Measurements from ENCODE around the gene ZNF556.
"Not testable (repeated sequence)": the region's sequence is repeated elsewhere in the genome, so short reads cannot be mapped to it uniquely, and the experiment has no call there.

Gene ZNF556

DNA sequence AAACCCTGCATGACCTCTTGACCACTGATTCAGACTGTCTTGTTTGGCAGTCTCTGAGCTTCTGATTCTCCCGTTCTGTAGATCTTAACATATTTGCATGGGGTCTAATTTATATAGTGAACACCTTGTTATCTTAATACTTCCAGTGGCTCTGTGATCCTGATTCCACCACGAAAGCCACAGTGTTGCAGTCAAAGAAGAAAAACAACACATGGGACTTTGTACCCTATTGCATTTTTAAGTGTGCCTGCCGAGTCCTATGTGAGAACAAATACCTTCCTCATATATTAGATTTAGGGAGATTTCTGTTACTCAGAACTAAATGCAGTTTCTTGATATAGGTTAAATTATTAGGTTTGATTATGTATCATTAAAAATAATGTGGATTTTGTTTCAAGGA is 12.3 kb upstream of the ZNF556 start:
- no peak for DNase-seq

DNA sequence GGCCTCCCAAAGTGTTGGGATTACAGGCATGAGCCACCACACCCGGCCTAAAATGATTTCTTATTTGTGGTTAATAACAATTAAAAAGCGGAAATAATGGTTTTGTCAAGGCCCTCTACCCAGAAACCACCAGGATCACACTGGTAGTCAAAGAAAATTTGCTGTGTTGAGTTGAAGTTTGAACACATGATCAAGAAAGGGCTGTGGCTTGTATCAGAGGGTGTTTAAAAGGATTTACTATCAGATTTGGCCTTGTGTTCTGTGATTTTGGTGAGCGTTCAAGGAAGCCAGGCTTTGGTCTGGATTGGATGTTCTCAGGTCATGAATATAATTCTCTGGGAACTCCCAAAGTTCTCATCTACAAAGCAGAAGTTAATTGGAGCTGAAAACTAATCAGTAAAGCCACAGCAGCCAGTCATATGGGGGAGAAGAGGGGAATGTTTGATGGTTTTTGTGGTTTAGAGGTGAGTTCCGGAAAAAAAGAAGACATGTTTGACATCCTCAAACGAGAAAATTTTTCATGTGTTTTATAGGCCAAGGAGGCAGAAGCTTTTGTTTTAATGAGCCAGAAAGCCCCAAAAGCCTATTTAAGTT is 10.6 kb upstream of the ZNF556 start:
- DNase-seq, result peak; percentile 21

DNA sequence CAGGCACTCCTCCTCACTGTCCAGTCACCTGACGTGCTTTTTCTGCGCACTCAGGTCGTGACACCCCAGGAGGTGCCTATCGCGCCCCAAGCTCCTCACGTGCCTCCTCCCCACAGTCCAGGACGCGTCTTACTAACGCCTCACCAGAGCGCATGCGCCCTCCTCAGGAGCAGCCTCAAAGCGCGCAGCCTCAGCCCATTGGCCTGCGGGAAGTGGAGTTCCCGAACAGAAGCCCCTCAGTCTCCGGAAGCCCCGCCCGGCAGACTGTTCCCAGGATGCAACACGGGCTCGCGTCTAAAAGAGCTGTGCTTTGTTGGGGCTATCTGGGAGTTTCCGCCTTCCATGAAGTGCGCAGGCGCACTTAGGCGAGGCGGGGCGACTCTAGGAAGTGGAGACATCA is 8.3 kb upstream of the ZNF556 start:
- DNase-seq, result no peak

DNA sequence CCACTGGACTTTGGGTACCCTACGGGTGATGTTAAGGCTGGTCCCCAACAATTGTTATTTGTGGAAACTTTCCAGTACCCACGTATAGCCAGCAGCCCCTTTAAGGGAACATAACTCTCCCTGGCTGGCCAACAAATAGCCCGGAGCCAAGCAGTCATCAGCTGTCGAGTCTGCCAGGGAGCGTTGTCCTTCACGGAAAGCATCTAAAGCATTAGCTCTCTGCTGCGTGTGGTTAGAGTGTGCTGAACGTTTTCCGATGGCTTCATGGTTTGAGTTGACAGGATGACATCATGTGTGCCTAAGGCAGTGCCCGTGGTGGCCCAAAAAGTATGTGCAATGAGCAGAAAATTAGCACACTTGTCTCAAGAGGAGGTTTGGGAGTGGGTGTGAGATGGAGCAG is 3.3 kb upstream of the ZNF556 start:
- no peak for DNase-seq

DNA sequence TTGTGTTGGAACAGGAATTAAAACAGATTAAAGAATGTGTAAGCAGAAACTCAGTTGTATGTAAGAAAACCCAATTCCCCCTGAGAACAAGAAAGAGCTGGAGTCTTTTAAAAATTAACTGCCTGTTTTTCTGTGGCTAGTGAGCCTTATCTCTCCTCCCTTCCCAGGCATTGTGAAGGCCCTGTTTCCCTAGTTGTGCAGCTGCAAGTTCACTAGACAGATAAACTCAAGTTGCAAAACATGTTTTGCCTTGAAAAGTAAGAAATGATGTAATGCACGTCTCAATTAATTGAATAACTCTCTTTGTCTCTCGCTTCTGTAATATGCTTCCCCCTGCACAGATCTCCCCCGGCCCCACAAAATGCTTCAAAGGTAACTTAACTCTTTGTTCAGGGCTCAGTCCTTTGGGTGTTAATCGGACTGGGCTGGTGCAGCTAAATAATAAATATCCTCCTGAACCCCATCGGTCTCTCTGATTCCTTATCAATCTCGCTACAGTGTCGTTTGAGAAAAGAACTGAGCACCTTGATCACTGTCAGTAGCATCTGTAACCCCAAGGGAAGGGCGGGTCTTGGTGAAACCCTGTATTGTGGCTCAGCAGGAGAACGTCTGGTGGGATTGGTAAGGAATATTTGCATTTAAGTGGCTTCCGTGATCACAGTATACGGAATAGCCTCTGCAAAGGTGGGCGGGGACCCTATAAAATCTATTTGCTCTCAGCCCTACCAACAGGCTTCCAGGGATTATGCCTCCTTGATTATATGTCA is 1.6 kb upstream of the ZNF556 start:
- no peak for DNase-seq

DNA sequence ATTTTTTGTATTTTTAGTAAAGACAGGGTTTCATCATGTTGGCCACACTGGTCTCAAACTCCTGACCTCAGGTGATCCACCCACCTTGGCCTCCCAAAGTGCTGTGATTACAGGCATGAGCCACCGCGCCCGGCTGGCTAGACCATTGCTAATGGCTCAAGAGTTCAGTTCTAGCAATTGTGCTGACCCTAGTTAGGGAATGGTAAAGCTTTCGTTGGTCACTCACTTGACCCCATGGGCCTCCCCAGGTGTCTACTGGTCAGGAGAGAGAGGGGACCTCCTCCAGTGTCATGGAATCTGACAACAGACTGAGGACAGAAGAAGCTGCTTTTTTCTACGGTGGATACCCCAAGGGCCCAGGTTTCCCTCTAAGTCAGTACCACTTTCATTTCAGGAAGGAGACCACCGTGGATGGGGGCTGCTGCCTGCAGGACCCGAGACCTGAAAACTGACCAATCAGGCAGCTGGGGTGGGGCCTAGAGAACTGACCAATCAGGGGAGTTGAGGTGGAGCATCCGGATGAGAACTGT is 575 bp upstream of the ZNF556 start:
- DNase-seq, result no peak

DNA sequence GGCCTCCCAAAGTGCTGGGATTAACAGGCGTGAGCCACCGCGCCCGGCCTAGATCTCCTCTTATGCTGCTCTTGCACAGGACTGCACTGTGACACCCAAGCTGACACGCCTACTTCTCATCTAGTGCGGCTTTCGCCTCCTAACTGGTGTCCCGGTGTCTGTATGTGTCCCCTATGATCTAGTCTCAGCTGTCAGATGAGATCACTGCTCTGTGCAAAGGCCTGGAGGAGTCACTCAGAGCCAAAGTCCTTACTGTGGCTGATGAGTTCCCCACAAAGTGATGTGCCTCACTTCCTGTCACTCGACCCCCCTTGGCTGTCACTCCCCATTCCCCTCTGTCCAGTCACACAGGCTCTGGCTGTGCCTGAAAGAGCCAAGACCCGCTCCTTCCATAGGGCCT is 2.5 kb downstream of the ZNF556 start:
- no peak for DNase-seq

DNA sequence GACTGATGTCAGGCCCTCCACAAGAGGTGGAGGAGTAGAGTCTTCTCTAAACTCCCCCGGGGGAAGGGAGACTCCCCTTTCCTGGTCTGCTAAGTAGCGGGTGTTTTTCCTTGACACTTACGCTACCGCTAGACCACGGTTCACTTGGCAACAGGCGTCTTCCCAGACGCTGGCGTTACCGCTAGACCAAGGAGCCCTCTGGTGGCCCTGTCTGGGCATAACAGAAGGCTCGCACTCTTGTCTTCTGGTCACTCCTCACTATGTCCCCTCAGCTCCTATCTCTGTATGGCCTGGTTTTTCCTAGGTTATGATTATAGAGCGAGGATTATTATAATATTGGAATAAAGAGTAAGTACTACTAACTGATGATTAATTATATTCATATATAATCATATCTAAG is 5.0 kb downstream of the ZNF556 start:
- DNase-seq, result peak; percentile 40

DNA sequence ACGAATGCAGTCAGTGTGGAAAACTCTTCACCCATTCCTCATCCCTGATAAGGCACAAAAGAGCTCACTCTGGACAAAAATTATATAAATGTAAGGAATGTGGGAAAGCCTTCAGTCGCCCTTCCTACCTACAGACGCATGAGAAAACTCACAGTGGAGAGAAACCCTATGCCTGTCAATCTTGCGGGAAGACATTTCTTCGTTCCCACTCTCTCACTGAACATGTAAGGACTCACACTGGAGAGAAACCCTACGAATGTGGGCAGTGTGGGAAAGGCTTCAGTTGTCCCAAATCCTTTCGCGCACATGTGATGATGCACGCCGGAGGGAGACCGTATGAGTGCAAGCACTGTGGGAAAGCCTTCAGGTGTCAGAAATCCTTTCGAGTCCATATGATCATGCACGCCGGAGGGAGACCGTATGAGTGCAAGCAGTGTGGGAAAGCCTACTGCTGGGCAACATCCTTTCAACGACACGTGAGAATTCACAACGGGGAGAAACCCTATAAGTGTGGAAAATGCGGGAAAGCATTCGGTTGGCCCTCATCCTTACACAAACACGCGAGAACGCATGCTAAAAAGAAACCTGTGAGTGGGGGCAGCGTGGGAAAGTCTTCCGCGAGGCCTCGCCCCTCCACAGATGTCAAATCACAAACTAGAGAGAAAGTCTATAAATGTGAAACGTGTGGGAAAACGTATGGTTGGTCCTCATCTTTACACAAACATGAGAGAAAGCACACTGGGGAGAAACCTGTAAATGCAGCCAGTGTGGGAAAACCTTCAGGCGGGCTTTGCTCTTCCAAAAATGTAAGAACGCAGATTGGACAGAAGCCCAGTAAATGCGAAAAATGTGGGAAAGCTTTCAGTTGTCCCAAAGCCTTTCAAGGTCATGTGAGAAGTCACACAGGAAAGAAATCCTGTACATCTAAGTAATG is 10.5 kb downstream of the ZNF556 start:
- DNase-seq, result no peak

DNA sequence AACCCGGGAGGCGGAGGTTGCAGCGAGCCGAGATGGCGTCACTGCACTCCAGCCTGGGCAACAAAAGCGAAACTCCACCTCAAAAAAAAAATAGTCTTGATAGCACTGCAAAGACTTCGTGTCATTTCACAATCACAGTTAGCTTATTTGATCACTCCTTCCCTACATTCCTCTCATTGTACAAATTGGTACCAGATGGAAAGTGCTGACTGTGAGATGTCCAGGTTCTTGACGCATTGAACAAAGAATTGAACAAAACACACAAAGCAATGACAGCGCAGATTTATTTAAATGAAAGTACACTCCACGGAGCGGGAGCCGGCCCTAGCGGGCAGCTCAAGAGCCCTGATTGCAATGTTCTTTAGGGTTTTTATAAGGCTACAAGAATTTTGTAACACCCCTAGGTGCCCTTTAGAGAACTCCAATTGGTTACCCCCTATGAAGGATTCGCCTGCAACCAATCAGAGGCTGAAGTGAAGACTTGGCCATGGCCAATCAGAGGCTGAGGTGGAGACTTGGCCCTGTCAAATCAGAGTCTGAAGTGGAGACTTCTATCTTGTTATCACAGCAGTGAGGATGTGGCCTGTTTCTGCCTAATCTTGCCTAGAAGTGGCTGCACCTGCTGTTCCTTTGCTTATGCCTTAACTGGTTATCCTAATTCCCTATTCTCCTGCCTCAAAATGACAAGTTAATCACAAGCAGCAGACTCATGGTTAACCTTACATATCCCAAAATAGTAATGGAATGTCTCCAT is 16.7 kb downstream of the ZNF556 start:
- DNase-seq, result no peak

DNA sequence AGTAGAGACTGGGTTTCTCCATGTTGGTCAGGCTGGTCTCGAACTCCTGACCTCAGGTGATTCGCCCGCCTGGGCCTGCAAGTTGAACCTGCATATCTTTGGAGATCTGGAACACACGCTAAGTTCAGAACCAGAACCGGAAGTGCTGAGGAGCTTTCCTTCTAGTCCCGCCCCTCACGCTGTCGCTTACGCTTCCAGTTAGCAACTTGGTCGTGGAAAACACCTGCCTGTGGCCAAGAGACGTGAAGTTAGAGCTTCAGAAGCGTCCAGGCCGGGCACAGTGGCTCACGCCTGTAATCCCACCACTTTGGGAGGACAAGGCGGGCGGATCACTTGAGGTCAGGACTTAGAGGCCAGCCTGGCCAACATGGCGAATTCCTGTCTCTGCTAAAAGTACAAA is 18.6 kb downstream of the ZNF556 start:
- DNase-seq, result no peak

DNA sequence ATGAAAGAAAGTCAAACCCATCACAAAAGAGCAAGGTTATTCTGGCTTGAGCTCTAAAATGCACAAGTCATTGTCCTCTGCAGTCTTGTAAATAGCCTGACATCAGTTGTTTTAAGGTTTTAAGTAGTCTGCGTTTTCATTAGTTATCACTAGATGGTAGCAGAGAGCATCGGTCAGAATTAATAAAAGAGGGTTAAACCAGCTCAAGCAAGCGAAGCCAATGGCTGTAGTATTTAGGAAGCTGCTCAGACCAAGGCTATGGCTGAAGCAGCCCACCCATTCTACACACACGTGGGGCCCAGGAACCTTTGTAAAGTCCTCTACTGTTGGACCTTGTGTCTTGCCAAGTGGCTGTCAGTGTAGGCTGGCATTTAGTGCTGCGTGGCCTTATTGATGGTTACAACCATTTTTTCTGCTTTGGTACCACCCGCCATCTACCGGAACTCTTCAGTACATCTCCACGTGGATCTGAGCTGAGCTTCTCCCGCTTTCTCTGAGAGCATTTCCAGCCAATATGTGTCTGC is 20.3 kb downstream of the ZNF556 start:
- no peak for DNase-seq

DNA sequence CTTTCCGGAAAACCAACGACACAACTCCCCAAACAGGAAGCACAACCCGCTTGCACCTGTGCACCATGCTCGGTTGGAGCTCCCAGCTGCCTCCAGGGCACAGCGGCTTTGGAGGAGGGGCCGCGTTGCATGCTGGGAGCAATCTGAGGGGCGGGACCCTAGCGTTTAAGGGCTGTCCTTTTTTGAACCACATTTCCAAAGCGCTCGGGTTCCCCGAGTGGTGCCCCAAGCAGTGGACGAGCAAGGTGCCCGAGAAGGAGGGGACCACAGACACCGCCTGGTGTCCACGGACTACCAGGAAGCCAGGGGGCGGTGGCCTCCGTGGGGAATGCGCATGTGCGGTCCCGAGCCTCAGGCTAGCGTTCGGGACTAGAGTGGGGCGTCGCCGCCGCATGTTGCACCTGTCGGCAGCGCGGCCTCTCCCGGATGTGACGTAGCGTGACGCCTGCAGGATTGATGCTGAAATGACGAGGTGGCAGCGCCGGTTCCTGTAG is 21.6 kb downstream of the ZNF556 start:
- DNase-seq, result peak; percentile 60

DNA sequence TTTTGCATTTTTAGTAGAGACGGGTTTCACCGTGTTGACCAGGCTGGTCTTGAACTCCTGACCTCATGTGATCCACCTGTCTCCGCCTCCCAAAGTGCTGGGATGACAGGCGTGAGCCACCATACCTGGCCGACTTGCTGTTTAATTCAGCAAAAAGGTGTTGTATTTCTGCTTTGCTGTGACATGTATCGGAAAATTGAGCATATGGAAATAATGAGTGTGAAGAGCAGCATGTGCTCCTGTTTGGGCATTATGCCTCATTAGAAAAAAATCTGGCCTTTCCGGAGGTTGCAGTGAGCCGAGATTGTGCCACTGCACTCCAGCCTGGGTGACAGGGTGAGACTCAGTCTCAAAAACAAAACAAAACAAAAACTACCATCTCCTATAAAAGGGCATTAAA is 23.4 kb downstream of the ZNF556 start:
- DNase-seq, result not testable (repeated sequence)

DNA sequence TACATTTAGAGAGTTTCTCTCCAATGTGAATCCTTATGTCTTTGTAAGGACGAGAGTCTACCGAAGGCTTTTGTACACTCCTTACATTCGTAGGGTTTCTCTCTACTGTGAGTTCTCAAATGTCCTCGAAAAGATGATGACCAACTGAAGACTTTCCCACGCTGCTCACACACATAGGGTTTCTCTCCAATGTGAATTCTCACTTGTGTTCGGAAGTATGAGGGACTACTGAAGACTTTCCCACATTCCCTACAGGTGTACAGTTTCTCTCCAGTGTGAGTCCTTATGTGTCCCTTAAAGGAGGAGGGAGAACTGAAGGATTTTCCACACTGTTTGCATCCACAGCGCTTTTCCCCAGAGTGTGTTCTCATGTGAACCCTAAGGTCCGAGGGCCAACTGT is 29.6 kb downstream of the ZNF556 start:
- no peak for DNase-seq

DNA sequence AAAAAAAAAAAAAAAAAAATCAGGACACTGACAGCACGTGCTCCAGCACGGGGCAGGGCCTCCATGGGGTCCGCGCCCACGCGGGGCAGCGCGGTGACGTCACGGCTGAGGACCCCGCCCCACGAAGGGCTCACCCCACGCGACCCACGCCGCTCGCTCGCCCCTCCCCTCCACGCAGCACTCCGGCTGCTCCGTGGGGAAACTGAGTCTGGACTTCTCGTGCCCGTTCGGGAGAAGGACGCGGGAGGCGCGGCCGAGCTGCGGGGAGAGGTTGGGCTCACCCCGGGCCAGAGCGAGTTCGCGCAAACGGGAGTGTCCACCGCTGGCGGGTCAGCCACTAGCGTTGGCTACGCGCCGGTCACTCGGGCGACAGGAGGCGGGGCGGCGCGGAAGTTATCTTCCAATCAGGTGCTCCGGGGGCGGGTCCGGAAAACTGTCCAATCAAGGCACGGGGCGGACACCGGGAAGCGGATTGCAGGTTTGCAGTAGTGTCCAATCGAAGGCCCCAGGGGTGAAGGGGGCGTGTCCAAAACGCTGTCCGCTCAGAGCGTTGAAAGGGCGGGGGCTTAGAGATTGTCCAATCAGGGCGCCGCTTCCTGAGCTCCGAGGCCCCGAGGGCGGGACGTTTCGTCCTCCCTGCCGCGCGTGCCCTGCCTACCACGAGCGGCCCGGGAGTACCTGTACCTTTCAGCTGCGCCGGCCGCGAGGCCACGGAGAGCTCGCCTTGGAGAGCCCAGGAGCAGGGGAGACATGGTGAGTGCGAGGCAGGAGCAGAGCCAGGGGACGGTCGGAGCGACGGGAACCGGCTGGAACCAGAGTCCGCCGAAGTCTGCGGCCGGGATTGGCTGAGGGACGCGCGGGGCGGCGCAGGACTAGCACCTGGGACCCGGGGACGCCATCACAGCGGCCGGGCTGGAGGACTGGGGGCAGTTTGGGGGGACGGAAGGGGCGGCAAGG is 33.4 kb downstream of the ZNF556 start, which contains the start of gene ZNF57:
ZNF57 (plus strand) TSS at position 633 of the 957 bp plus-strand sequence; CDS start at position 751, 118 bp downstream.
- DNase-seq, result peak; percentile 99

DNA sequence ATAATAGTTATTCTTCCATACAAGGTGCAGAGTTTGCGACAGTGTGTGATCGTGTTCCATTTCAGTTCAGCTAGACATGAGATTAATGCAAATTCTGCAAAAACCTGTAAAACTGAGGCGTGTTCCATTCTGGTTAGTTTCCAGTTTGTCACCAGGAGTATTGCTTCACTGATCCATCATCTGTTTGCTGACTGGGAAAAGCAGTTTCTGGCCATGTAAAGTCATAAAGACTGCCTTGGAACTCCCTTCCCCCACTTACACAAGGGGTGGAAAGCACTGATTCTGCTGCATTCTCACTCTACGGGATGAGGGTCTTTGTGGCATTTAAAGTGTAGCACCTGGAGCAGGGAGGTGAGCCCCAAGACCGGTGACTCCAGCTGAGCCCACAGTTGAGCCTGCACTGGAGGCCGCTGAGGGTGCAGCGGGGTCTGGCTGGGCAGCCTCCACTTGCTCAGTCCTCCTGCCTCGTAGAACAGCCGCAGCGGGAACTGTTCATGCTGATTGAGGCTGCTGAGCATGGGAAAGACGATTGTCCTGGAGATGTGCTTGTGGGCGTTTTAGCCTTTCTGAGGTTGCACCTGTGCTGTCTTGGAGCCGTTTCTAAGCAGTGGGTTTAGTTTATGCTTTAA is 35.6 kb downstream of the ZNF556 start:
- DNase-seq, result no peak

DNA sequence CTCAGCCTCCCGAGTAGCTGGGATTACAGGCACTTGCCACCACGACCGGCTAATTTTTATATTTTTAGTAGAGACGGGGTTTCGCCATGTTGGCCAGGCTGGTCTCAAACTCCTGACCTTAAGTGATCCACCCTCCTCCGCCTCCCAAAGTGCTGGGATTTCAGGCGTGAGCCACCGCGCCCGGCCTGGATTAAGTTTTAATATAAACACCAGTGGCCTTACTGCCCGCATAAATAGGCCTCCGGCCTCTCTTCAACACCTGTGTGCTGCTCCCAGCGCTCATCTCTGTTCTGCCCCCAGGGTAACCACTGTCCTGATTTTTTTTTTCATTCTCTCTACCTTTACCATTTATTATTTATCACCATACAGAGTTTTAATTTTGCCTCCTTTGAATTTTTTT is 36.2 kb downstream of the ZNF556 start:
- not testable (repeated sequence) for DNase-seq

DNA sequence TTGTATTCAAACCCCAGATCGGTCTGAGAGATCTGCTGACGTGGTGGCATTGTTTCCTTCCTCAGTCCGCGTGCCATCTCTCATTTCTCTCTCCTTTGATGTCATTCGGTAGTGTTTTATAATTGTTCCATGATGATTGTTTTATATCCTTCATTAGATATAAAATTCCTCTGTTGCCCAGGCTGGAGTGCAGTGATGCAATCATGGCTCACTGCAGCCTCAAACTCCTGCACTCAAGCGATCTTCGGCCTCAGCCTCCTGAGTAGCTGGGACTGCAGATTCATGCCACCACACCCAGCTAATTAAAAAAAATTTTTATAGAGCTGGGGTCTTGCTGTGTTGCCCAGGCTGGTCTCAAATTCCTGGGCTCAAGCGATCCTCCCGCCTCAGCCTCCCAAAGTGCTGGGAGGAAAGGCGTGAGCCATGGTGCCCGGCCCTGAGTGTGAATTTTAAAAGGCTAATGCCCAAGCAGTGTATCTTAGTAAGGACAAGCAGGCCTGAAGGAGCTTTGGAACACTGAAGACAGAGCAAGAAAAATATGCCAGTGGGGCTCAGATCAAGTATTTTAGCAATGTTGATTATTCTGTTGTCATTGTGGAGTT is 38.9 kb downstream of the ZNF556 start:
- DNase-seq, result no peak

DNA sequence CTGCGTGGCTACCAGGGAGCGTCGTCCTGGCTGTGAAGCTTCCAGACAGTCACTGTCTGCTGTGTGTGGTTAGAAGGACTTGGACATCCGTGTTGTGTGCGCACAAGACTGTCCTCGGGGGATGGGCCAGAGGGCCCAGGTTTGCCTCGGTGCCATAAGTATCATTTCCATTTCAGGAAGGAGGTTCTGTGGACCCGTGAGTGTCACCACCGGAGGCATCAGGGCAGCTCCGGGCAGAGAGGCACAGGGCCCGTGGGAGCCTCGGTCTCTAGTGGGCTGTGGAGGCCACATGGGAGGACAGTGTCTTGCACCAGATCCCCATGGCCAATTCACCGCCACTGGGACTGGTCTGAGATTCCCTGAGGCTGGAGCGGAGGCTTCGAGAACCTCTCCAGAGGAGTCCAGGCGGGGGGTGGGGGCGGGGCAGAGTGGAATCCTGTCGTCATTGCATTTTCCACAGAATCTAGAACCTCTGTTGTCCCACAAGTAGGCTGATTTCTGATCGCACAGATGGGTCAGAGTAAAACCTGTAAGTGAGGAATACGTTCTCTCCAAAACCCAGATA is 39.6 kb downstream of the ZNF556 start:
- no peak for DNase-seq
